Measurements from ENCODE around the gene PRKACA.

DNA sequence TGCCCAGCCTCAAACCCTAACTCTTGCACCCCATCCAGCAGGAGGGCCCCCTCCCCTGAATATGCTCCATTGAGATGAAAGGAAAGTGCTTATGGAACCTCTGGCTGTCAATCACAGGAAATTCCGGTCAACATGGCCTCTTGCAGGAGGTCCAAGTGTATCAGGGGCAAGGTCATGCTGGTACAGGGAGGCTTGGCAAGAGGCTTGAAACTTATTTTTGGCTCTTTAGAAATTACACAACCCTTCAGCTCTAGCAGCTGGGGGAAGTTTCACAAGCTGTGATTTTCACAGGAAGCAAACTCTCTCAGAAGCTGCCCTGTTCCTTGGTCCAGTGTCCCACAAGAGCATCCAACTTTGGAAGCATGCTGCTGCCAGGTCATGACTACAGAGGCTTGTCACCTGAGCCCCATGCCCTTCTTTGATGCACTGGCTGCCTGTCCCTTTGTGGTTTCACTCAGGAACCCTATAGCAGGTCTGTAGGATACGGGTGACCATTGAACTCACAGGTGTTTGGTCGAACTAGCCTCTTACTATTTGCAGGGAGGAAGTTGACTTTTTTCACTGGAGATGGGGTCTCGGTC lies 10.5 kb upstream of the PRKACA start:
- TF ChIP-seq, protein P1, sequence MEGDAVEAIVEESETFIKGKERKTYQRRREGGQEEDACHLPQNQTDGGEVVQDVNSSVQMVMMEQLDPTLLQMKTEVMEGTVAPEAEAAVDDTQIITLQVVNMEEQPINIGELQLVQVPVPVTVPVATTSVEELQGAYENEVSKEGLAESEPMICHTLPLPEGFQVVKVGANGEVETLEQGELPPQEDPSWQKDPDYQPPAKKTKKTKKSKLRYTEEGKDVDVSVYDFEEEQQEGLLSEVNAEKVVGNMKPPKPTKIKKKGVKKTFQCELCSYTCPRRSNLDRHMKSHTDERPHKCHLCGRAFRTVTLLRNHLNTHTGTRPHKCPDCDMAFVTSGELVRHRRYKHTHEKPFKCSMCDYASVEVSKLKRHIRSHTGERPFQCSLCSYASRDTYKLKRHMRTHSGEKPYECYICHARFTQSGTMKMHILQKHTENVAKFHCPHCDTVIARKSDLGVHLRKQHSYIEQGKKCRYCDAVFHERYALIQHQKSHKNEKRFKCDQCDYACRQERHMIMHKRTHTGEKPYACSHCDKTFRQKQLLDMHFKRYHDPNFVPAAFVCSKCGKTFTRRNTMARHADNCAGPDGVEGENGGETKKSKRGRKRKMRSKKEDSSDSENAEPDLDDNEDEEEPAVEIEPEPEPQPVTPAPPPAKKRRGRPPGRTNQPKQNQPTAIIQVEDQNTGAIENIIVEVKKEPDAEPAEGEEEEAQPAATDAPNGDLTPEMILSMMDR (IDR thresholded peaks at IDR 0.05), result no peak
- no peak for TF ChIP-seq POLR2AphosphoS5 (IDR thresholded peaks at IDR 0.05)
